ENCODE measurements around the gene IL17F.
"Not testable (repeated sequence)": the region's sequence is repeated elsewhere in the genome, so short reads cannot be mapped to it uniquely, and the experiment has no call there.

Gene IL17F

DNA sequence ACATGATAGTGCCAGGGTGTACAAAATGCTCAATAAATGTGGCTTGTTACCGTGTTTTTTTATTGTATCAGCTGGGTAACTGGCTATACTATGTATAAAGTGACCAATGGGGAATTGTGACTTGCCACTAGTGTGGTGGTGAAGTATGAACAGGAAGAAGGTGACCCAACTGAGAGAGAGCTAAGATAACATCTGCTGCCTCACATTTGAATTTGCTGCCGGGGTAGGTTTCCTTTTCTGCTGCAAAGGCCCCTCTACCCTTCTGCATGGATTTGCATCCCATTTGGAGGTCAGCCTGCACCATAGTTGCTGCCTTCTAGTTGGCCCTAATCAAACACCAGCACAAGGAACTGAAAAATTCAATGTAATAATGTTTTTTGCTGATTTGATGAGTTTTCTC lies 34.1 kb downstream of the IL17F start:
- Histone ChIP-seq H3K36me3 (ENCODE audit: insufficient read depth, low read length) (no peaks in the 10 kb centered on the region), H3K4me3 (ENCODE audit: low read length) (no peak overlapping the region), H3K9me3 (replicated peaks; ENCODE audit: low read length) (no peaks in the 10 kb centered on the region), H3K9ac (ENCODE audit: low read depth, low read length) (no peak overlapping the region), H3K4me2 (ENCODE audit: low read length) (no peak overlapping the region), H3K4me1 (ENCODE audit: control insufficient read depth, insufficient read depth, low read length) (no peaks in the 10 kb centered on the region), H3K27me3 (ENCODE audit: control insufficient read depth, insufficient read depth, low read length) (peaks cover 14% of the 10 kb centered on the region)

DNA sequence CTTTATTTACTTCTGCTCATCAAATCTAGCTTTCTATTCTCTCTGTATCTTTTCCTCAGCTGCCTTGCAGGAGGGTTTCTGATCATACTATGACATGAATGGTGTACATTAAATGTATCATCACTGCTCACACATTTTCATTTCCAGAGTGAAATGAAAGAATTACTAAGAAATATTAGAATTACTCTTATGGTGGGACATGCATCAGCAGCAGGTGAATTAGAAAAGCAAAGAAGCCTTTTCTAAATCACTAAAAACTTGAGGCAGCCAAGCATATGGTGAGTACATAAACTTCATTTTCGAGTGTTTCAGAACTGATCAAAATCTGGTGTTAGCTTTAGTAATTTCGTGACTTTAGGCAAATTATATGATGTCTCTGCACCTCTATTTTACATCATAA lies 34.5 kb downstream of the IL17F start:
- no peak overlapping the region for H3K4me3 ChIP-seq (ENCODE audit: low read length)
- H3K4me1 ChIP-seq (ENCODE audit: control insufficient read depth, insufficient read depth, low read length): no peaks in the 10 kb centered on the region
- H3K36me3 ChIP-seq (ENCODE audit: insufficient read depth, low read length): no peaks in the 10 kb centered on the region
- H3K9me3 ChIP-seq (replicated peaks; ENCODE audit: low read length): no peaks in the 10 kb centered on the region
- H3K4me2 ChIP-seq (ENCODE audit: low read length): no peak overlapping the region
- no peak overlapping the region for H3K9ac ChIP-seq (ENCODE audit: low read depth, low read length)
- H3K27me3 ChIP-seq (ENCODE audit: control insufficient read depth, insufficient read depth, low read length): peaks cover 13% of the 10 kb centered on the region

DNA sequence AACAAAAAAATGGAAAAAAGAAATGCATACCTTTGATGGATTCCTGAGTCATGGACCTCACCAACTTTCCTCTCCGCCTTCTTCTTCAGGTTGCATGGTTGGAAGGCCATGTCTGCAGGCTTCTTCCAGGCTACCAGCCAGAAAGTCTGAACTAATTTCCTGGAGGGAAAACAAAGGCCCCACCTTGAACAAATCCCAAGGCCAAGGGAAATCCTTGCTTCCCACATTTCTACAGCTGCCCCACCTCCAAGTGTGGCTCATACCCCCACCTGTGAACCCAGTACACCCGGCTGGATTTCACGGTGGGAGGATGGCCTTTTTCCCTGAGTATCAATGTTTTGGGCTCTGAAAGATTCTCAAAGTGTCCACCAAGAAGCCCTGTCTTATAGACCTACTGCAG lies 35.7 kb downstream of the IL17F start:
- Histone ChIP-seq H3K9ac (ENCODE audit: low read depth, low read length) (no peak overlapping the region), H3K9me3 (replicated peaks; ENCODE audit: low read length) (no peaks in the 10 kb centered on the region), H3K4me1 (ENCODE audit: control insufficient read depth, insufficient read depth, low read length) (no peaks in the 10 kb centered on the region), H3K36me3 (ENCODE audit: insufficient read depth, low read length) (no peaks in the 10 kb centered on the region), H3K4me3 (ENCODE audit: low read length) (no peak overlapping the region), H3K27me3 (ENCODE audit: control insufficient read depth, insufficient read depth, low read length) (peaks cover 13% of the 10 kb centered on the region), H3K4me2 (ENCODE audit: low read length) (no peak overlapping the region)

DNA sequence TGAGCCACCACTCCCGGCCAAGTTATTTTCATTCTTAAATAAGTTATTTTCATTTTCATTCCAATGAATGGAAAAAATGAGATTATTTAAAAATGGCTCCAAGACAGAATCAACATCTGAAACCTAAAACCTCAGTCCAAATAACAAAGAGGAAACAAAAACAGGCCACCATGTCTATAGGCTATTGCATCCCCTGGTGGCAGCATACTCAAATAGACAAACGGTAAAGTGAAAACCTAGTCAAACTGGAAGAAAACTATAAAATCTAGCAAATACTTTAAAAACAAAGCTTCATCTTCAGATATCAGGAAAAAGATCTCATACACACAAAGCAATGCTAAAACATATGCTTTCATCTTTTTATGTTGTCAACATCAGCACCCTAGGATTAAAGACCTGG lies 37.2 kb downstream of the IL17F start:
- Histone ChIP-seq H3K9ac (ENCODE audit: low read depth, low read length) (no peak overlapping the region), H3K9me3 (replicated peaks; ENCODE audit: low read length) (no peaks in the 10 kb centered on the region)

DNA sequence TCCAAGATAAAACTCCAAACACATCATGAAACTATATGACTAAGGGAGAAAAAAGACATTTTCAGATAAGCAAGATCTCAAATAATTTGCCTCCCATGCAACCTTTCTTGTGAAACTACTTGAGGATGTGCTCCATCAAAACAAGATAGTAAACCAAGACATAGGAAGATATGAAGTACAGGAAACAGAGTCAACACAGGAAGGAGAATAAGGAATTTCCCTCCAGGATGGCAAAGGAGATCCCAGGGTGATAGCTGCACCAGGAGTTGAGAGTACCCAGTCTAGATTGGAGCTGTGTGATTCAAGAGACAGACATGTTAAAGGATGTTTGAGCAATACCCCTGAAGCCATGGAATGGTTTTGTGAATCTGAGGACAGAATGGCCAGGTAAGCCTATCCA lies 42.8 kb downstream of the IL17F start:
- H3K4me2 ChIP-seq (ENCODE audit: low read length): no peak overlapping the region

More for the DNA sequence above, 37.2 kb downstream of the IL17F start:
- Histone ChIP-seq H3K27me3 (ENCODE audit: control insufficient read depth, insufficient read depth, low read length) (peaks cover 13% of the 10 kb centered on the region), H3K4me1 (ENCODE audit: control insufficient read depth, insufficient read depth, low read length) (no peaks in the 10 kb centered on the region), H3K36me3 (ENCODE audit: insufficient read depth, low read length) (no peaks in the 10 kb centered on the region), H3K4me3 (ENCODE audit: low read length) (no peak overlapping the region), H3K4me2 (ENCODE audit: low read length) (no peak overlapping the region)

DNA sequence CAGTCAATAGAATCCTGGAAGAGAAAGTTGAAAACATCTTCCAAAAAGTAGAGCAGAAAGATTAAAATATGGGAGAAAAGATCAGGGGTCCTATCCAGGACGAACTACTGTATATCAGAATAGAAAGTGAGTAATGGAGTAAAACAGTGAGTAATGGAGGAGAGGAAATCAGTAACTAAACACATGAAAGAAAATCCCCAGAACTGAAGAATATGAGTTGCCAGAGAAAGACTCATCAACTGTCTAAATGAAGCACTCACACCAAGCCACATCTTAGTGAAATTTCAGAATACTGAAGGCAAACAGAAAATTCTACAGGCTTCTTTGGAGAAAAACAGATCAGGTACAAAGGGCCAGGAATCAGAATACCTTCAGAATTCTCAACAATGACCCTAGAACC lies 43.3 kb downstream of the IL17F start:
- Histone ChIP-seq H3K36me3 (ENCODE audit: insufficient read depth, low read length) (no peaks in the 10 kb centered on the region), H3K27me3 (ENCODE audit: control insufficient read depth, insufficient read depth, low read length) (peaks cover 3% of the 10 kb centered on the region), H3K4me1 (ENCODE audit: control insufficient read depth, insufficient read depth, low read length) (no peaks in the 10 kb centered on the region), H3K4me3 (ENCODE audit: low read length) (no peak overlapping the region), H3K9me3 (replicated peaks; ENCODE audit: low read length) (no peaks in the 10 kb centered on the region), H3K9ac (ENCODE audit: low read depth, low read length) (no peak overlapping the region), H3K4me2 (ENCODE audit: low read length) (no peak overlapping the region)

More for the DNA sequence above, 42.8 kb downstream of the IL17F start:
- Histone ChIP-seq H3K9me3 (replicated peaks; ENCODE audit: low read length) (no peaks in the 10 kb centered on the region), H3K4me1 (ENCODE audit: control insufficient read depth, insufficient read depth, low read length) (no peaks in the 10 kb centered on the region), H3K36me3 (ENCODE audit: insufficient read depth, low read length) (no peaks in the 10 kb centered on the region), H3K9ac (ENCODE audit: low read depth, low read length) (no peak overlapping the region), H3K27me3 (ENCODE audit: control insufficient read depth, insufficient read depth, low read length) (peaks cover 3% of the 10 kb centered on the region), H3K4me3 (ENCODE audit: low read length) (no peak overlapping the region)

DNA sequence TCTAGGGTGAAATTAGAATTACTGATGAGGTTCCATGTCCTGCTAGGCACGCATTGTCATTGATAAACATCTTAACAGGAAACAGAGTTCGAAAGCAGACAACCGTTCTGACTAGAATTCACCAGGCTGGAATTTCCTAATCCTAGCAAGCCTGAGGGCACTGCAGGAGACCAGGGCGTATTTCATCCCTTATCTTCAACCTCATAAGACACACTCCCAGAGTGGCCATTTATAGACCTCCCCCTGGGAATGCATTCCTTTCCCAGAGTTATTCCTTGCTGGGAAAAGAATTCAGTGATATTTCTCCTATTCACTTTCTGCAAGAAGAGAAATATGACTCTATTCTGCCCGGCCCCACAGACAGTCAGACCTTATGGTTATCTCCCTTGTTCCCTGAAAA lies 44.2 kb downstream of the IL17F start:
- H3K4me3 ChIP-seq (ENCODE audit: low read length); H3K4me2 ChIP-seq (ENCODE audit: low read length); H3K27me3 ChIP-seq (ENCODE audit: control insufficient read depth, insufficient read depth, low read length); H3K4me1 ChIP-seq (ENCODE audit: control insufficient read depth, insufficient read depth, low read length); H3K9ac ChIP-seq (ENCODE audit: low read depth, low read length); H3K36me3 ChIP-seq (ENCODE audit: insufficient read depth, low read length); H3K9me3 ChIP-seq (replicated peaks; ENCODE audit: low read length): not testable (repeated sequence)

DNA sequence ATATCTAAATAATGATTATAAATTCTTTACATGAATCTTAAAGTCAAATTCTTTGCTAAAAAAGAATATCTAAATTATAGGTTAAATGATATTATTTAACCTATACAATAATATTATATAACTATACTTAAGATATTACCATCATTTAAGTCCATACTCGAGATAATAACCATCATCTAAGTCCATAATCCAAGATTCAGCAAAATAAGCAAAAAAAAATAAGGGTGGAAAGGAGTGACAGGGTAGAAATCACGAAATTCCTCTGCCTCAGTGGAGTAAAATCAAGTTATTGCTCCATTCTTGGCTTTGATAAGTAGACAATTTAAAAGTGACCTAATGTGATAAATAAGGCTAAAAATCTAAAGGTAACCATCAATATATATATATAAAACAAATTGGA lies 48.4 kb downstream of the IL17F start:
- Histone ChIP-seq H3K9ac (ENCODE audit: low read depth, low read length) (no peak overlapping the region), H3K4me1 (ENCODE audit: control insufficient read depth, insufficient read depth, low read length) (no peaks in the 10 kb centered on the region), H3K27me3 (ENCODE audit: control insufficient read depth, insufficient read depth, low read length) (peaks cover 4% of the 10 kb centered on the region)

DNA sequence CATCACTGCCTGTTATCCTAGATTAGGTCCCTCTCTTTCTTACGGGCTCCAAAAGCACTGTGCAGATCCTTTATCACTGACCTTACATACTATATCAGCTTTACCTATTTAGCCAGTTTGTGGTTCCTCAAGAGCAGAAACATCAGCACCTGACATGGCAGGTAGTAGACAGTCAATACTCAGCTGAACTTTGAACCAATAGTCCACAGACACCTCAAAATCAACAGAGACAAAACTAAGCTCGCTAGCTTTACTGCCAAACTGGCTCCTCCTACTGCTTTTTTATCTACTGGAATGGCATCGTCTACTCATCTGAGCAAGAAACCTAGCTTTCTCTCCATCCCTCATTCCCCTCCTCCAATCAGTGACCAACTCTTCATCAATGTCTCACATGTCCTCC lies 52.5 kb downstream of the IL17F start:
- no peak overlapping the region for H3K9ac ChIP-seq (ENCODE audit: low read depth, low read length)
- no peaks in the 10 kb centered on the region for H3K9me3 ChIP-seq (replicated peaks; ENCODE audit: low read length)
- H3K4me1 ChIP-seq (ENCODE audit: control insufficient read depth, insufficient read depth, low read length): no peaks in the 10 kb centered on the region
- no peak overlapping the region for H3K4me2 ChIP-seq (ENCODE audit: low read length)
- no peak overlapping the region for H3K4me3 ChIP-seq (ENCODE audit: low read length)
- no peaks in the 10 kb centered on the region for H3K36me3 ChIP-seq (ENCODE audit: insufficient read depth, low read length)
- peaks cover 8% of the 10 kb centered on the region for H3K27me3 ChIP-seq (ENCODE audit: control insufficient read depth, insufficient read depth, low read length)

More for the DNA sequence above, 48.4 kb downstream of the IL17F start:
- H3K4me3 ChIP-seq (ENCODE audit: low read length): no peak overlapping the region
- H3K4me2 ChIP-seq (ENCODE audit: low read length): no peak overlapping the region
- H3K9me3 ChIP-seq (replicated peaks; ENCODE audit: low read length): no peaks in the 10 kb centered on the region
- H3K36me3 ChIP-seq (ENCODE audit: insufficient read depth, low read length): no peaks in the 10 kb centered on the region

DNA sequence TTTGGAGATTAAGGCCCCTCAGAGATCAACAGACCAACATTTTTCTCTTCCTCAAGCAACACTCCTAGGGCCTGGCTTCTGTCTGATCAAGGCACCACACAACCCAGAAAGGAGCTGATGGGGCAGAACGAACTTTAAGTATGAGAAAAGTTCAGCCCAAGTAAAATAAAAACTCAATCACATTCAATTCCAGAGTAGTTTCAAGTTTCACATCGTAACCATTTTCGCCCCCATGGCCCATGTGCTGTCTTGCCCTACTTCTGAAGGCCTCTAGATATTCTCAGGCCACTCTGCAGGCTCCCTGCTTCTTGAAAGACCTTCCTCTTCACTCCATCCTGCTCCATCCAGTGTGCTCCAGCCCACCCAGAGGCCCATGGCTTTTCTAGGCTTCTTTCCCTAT lies 53.9 kb downstream of the IL17F start:
- no peak overlapping the region for H3K4me3 ChIP-seq (ENCODE audit: low read length)
- H3K9ac ChIP-seq (ENCODE audit: low read depth, low read length): no peak overlapping the region
- no peak overlapping the region for H3K4me2 ChIP-seq (ENCODE audit: low read length)
- no peaks in the 10 kb centered on the region for H3K9me3 ChIP-seq (replicated peaks; ENCODE audit: low read length)
- H3K27me3 ChIP-seq (ENCODE audit: control insufficient read depth, insufficient read depth, low read length): peaks cover 9% of the 10 kb centered on the region
- no peaks in the 10 kb centered on the region for H3K36me3 ChIP-seq (ENCODE audit: insufficient read depth, low read length)
- H3K4me1 ChIP-seq (ENCODE audit: control insufficient read depth, insufficient read depth, low read length): no peaks in the 10 kb centered on the region

DNA sequence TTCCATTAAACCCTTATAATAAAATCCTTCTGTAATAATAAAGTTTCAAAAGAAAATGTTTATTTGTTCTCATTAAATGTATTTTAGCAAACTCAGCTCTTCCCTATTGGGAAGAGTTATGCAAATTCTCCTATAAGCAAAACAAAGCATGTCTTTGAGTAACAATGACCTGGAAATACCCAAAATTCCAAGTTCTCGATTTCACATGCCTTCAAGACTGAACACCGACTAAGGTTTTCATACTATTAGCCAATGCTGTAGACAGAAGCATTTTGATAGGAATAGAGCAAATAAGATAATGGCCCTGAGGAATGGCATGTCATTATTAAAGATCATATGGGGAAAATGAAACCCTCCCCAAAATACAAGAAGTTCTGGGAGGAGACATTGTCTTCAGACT lies 54.3 kb downstream of the IL17F start:
- no peaks in the 10 kb centered on the region for H3K9me3 ChIP-seq (replicated peaks; ENCODE audit: low read length)
- H3K4me2 ChIP-seq (ENCODE audit: low read length): no peak overlapping the region
- no peaks in the 10 kb centered on the region for H3K36me3 ChIP-seq (ENCODE audit: insufficient read depth, low read length)
- no peak overlapping the region for H3K4me3 ChIP-seq (ENCODE audit: low read length)
- no peaks in the 10 kb centered on the region for H3K4me1 ChIP-seq (ENCODE audit: control insufficient read depth, insufficient read depth, low read length)
- no peak overlapping the region for H3K9ac ChIP-seq (ENCODE audit: low read depth, low read length)
- peaks cover 11% of the 10 kb centered on the region for H3K27me3 ChIP-seq (ENCODE audit: control insufficient read depth, insufficient read depth, low read length)

DNA sequence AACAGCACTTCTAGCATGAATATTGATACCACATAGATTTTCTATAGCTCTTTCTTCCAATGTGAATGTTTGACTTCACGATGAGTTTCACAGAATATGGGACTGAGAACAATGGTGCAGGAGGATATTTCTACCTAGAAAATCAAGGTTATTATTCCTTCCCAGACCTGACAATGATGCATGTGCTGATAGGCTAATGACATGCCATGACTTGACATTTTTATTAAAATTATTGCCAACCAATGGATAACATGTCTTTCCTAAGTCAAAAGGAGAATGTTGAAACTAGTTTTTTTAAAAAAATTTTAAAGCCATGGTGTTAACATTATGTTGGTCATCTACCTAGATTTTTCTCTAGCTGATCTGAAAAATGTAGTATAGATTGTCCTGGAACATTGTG lies 57.2 kb downstream of the IL17F start:
- no peak overlapping the region for H3K4me2 ChIP-seq (ENCODE audit: low read length)
- H3K9me3 ChIP-seq (replicated peaks; ENCODE audit: low read length): no peaks in the 10 kb centered on the region
- H3K27me3 ChIP-seq (ENCODE audit: control insufficient read depth, insufficient read depth, low read length): peaks cover 12% of the 10 kb centered on the region
- no peak overlapping the region for H3K9ac ChIP-seq (ENCODE audit: low read depth, low read length)
- no peaks in the 10 kb centered on the region for H3K36me3 ChIP-seq (ENCODE audit: insufficient read depth, low read length)
- H3K4me1 ChIP-seq (ENCODE audit: control insufficient read depth, insufficient read depth, low read length): no peaks in the 10 kb centered on the region
- H3K4me3 ChIP-seq (ENCODE audit: low read length): no peak overlapping the region
